ENCODE measurements around the gene LRRC2. TPM values are rescaled to one million over a fixed set of nuclear protein-coding genes. Genes with fewer than 3 reads are reported as not detected.

LRRC2 gene
- total RNA-seq, 4 donors from 2014 or later = 0.35 to 23.9 (median 1.3) TPM

- H3K36me3 ChIP-seq = no peaks in the 10 kb centered on the region
- H3K27me3 ChIP-seq = no peaks in the 10 kb centered on the region
- H3K9me3 ChIP-seq = no peaks in the 10 kb centered on the region
- no peak for DNase-seq
- peaks cover 0 to 18% (median 8%) of the 10 kb centered on the region in 4 donors for H3K4me1 ChIP-seq
- no peak overlapping the region for H3K4me3 ChIP-seq
- no peak overlapping the region for H3K27ac ChIP-seq
- TF ChIP-seq POLR2A (IDR thresholded peaks at IDR 0.05) = no peak
- no peak for TF ChIP-seq CTCF (IDR thresholded peaks at IDR 0.05)
Measured at GRCh38 chr3:46537316-46537715, 28.8 kb downstream of the LRRC2 start.

- TF ChIP-seq CTCF (IDR thresholded peaks at IDR 0.05) = no peak
- no peak for TF ChIP-seq POLR2A (IDR thresholded peaks at IDR 0.05)
- Histone ChIP-seq H3K36me3 (no peaks in the 10 kb centered on the region), H3K4me3 (no peak overlapping the region), H3K27me3 (no peaks in the 10 kb centered on the region), H3K4me1 (peaks cover 0 to 18% (median 8%) of the 10 kb centered on the region in 4 donors), H3K9me3 (no peaks in the 10 kb centered on the region), H3K27ac (no peak overlapping the region)
- no peak for DNase-seq
Measured at GRCh38 chr3:46536758-46537157, 29.3 kb downstream of the LRRC2 start.

GRCh38 chr3:46535746-46536145, 30.4 kb downstream of the LRRC2 start:
- Histone ChIP-seq H3K4me1 (peaks cover 0 to 18% (median 8%) of the 10 kb centered on the region in 4 donors), H3K9me3 (no peaks in the 10 kb centered on the region), H3K27me3 (no peaks in the 10 kb centered on the region), H3K36me3 (no peaks in the 10 kb centered on the region), H3K27ac (no peak overlapping the region), H3K4me3 (no peak overlapping the region)
- no peak for DNase-seq
- TF ChIP-seq CTCF (IDR thresholded peaks at IDR 0.05) (no peak), POLR2A (IDR thresholded peaks at IDR 0.05) (no peak)

- H3K4me1 ChIP-seq = peaks cover 0 to 6% (median 2%) of the 10 kb centered on the region in 4 donors
- H3K9me3 ChIP-seq = no peaks in the 10 kb centered on the region
- no peaks in the 10 kb centered on the region for H3K27me3 ChIP-seq
- no peak for DNase-seq
- H3K27ac ChIP-seq = no peak overlapping the region
- no peaks in the 10 kb centered on the region for H3K36me3 ChIP-seq
- TF ChIP-seq POLR2A (IDR thresholded peaks at IDR 0.05) (no peak), CTCF (IDR thresholded peaks at IDR 0.05) (no peak)
- no peak overlapping the region for H3K4me3 ChIP-seq
Measured at GRCh38 chr3:46533091-46533490, 33.0 kb downstream of the LRRC2 start.

- no peaks in the 10 kb centered on the region for H3K36me3 ChIP-seq
- no peak overlapping the region for H3K4me3 ChIP-seq
- TF ChIP-seq POLR2A (IDR thresholded peaks at IDR 0.05) = no peak
- no peak for TF ChIP-seq CTCF (IDR thresholded peaks at IDR 0.05)
Measured at GRCh38 chr3:46527239-46527638, 38.9 kb downstream of the LRRC2 start.

GRCh38 chr3:46524832-46525231, 41.3 kb downstream of the LRRC2 start:
- H3K9me3 ChIP-seq = no peaks in the 10 kb centered on the region
- no peaks in the 10 kb centered on the region for H3K36me3 ChIP-seq
- no peaks in the 10 kb centered on the region for H3K4me1 ChIP-seq
- DNase-seq = no peak
- TF ChIP-seq CTCF (IDR thresholded peaks at IDR 0.05) (no peak), POLR2A (IDR thresholded peaks at IDR 0.05) (no peak)
- no peak overlapping the region for H3K4me3 ChIP-seq
- H3K27me3 ChIP-seq = no peaks in the 10 kb centered on the region
- H3K27ac ChIP-seq = no peak overlapping the region

More at GRCh38 chr3:46527239-46527638, 38.9 kb downstream of the LRRC2 start:
- H3K4me1 ChIP-seq = no peaks in the 10 kb centered on the region
- DNase-seq = no peak
- H3K9me3 ChIP-seq = no peaks in the 10 kb centered on the region
- no peak overlapping the region for H3K27ac ChIP-seq
- no peaks in the 10 kb centered on the region for H3K27me3 ChIP-seq
